Endometrial microvascular endothelial cells (primary cell): ENCODE results near the gene SYNJ2. TPM values are rescaled to one million over a fixed set of nuclear protein-coding genes. Genes with fewer than 3 reads are reported as not detected.

ENCODE experiments used
- in situ Hi-C: cut with HindIII; loops from 2 replicates; pipeline ENCODE4 v1.10.0; 2017; ENCODE audit warnings: low sequenced_read_pairs, low pct_unique_long_range_greater_than_20kb; ENCODE audit errors: inconsistent ontology term
- total RNA-seq: library from RNA; depleted of rRNA; stranded (reverse); fragments of >200 nt; gene quantifications from one replicate; pipeline ENCODE4 v1.2.3, GENCODE V29; 2015; ENCODE audit errors: inconsistent ontology term

The SYNJ2 gene
- total RNA-seq, 1 donor from 2014 or later = 66.0 TPM

DNA sequence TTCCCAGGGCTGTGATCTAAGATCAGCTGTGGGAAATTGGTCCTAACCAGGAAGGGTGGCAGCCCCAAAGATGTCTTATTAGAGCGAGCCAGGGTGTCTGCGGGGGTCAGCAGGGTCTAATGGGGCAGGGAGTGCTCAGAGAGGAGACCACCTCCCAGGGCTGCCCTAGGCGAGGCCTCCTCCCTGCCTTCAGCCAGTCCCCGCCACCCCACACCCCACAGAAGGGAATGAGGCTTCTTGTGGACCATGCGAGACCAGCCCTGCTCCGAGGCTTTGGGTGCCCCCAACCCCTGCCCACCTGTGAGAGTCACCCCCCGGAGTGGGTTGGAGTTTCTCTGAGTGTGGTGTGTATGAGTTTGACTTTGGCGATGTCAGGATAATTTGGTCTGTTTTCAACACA lies 37.8 kb downstream of the SYNJ2 start:
- in situ Hi-C loops = no loop called here

- in situ Hi-C loops = no loop called here
Observed at GRCh38 chr6:158020272-158020711, 38.6 kb downstream of the SYNJ2 start.

GRCh38 chr6:158020811-158021210 lies 39.1 kb downstream of the SYNJ2 start:
- in situ Hi-C loops = no loop called here

DNA sequence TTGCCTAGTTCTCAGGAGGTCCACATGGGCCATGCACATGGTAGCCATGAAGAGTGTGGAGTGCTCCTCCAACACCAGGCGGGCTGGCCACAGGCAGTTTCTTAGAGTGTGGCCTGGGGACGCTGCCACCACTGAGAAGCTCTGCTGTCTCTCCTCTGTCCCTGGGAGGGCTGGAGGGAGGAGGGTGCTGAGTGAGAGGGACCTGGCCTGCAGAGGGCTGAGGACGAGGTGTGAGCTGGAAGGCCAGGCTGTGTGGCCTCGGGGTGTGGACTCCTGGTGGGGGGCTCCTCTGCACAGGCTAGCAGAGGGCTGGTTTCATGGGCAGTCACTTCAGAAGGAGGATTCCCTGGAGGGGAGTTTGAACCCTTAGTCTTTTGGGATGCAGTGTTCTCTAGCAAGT lies 39.7 kb downstream of the SYNJ2 start:
- in situ Hi-C loops = no loop called here

- in situ Hi-C loops = no loop called here
Observed at GRCh38 chr6:158021814-158022748, 40.4 kb downstream of the SYNJ2 start.

- in situ Hi-C loops = no loop called here
Observed at GRCh38 chr6:158022749-158023596, 41.3 kb downstream of the SYNJ2 start.

GRCh38 chr6:158023597-158023939 lies 41.9 kb downstream of the SYNJ2 start:
- in situ Hi-C loops = no loop called here

DNA sequence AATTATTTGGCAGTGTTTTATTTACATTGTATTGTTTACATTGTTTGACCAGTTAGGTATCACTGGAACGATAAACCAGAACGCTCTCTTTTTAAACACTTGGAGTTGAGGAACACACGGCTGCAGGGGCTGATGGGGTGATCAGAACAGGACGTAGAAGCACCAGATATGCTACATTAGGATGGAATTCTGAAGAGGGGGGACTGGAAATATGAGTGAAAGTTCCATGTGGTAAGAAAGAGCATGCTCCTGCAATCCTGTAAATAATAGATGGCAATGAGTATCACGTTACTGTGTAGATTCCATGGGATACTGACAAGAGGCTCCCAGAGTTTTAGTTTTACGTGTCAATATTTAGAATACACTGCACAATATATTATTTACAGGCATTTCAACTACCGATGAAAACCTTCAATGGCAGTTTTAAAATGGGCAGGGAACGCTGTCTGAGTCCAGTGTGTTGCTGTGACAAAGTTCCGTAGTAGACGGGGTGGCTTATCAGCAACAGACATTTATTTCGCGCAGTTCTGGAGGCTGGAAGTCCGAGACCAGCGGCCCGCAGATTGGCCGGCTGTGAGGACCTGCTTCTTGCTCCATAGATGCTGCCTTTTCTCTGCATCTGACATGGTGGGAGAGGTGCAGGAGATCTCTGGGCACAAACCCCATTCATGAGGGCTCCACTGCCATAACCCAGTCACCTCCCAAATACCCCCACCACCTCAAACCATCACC lies 43.1 kb downstream of the SYNJ2 start:
- in situ Hi-C loops = no loop called here

DNA sequence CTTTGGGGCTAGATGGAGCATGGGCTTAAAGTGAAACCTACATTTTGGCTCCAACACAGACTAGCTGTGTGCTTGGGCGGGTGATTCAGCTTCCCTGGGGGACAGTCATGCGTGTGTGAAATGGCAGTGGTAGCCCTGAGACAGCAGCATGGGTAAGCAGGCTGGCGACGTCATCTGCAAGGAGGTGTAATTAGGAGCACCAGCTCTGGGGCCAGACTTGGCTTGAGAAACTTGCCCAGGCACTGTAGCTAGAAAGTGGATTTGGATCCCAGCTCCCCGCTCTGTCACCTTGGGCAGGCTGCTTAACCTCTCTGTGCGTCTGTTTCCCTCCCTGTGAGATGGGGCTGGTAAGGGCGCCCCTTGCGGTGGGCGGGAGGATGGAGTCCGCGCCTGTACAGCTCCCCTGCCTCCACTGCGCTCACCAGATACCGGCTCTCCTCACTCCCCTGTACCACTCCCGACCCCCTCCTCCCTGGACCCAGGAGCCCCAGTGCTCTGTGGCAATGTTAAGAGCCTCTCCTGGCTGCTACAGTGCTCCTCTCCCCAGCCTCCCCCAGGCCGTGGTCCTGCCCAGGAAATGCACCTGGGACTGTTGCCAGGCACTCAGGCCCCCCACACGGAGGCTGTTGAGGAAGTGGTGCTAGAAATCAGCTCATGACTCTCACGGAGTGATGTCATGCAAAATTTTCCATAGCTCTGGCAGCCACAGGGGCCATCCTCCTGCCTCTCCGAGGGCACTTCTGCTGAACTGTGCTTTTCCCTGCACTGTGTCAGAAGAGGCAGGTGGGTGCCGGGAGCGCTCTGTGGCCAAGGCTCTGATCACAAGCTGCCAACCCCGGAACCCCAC lies 44.6 kb downstream of the SYNJ2 start:
- in situ Hi-C loops = no loop called here

DNA sequence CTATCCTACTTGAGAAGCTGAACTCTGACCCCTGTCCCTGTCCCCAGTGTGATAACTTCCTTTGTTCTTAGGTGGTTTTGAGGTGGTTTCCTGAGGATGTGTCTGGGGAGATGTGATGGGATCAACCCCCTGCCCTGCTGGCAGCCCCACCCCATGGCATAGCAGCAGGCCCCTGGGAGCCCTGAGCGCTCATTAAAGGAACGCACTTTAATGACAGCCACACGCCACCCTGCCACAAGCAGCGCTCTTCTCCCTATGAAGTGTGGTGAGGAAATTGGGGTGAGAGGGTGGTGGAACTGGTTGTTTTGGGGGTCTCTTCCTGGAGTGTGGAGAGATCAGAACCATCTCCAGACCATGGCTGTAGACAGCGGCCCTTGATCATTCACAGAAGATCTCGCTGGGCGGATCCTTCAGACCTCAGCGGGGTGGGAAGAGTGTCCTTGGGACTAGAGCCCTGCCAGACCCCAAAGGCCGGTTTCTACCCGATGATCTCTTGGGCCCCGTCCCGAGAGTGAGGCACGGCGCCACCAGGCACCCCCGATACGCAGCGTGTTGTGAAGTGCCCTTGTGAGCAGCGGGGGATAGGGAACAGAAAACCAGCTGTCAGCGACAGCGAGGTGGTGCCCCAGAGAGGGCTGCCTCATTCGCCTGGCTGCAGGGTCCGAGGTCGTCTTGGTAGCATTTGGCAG lies 45.4 kb downstream of the SYNJ2 start:
- in situ Hi-C loops = no loop called here

GRCh38 chr6:158027590-158028285 lies 46.1 kb downstream of the SYNJ2 start:
- in situ Hi-C loops = no loop called here

DNA sequence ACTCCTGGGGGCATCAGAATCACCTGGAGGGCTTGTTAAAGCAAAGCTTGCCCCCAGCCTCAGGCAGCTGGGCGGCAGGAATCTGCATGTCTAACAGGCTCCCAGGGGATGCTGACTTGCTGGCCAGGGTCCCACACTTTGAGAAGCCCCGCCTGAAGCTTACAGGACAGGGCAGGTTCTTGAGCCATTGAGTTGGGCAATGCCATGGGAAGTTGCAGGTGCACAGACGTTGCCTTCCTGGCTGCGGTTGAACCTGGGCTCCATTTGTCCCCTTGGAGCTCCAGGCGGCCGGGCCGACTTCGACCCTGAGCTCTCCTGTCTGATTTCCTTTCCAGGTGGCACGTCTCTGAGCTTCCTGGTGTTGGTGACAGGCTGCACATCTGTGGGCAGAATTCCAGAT lies 46.8 kb downstream of the SYNJ2 start:
- in situ Hi-C loops = no loop called here

DNA sequence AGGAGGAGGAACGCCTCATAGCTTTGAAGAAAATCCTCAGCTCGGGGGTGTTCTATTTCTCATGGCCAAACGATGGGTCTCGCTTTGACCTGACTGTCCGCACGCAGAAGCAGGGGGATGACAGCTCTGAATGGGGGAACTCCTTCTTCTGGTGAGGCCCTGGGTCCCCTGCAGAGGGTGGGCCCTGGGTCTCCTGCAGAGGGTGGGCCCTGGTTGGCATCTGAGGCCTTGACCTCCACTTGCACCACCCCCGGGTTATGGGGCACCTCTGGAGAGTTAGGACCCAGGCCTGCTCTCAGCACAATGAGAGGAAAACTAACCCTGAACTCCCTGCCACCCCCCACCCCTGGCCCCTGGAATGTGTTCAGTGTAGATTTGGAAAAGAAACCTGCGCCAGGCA lies 47.2 kb downstream of the SYNJ2 start:
- in situ Hi-C loops = no loop called here

DNA sequence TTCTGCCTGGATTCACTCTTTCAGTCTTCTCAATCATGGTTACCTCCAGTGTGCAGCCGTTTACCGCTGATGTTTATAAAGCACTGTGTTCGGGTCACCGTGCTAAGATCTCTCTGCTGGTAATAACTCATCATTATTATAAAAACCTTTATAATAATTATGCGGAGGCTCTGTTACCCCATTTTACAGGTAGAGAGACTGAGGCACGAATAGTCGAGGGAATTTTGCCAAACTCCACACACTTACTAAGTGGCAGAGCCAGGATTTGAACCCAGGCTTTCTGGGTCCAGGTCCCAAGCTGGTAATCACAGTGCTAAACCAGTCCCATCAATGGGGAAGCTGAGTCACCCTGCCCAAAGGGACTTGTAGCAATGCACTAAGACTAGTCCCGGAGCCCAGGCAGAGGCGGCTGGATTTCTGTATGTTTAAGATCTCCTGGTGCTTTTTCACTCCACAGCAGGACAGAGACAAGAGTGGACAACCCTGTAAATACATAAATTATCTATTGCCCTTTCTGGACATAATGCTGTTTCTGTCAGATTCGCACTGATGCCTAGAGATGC lies 48.1 kb downstream of the SYNJ2 start:
- in situ Hi-C loops = no loop called here

- in situ Hi-C loops = no loop called here
Observed at GRCh38 chr6:158030380-158031300, 49.0 kb downstream of the SYNJ2 start.
